Ishikawa (cell line): ENCODE data around the gene NLRP5.

ENCODE experiments used
- CEBPB ChIP-seq: IDR thresholded peaks from 2 replicates; pipeline ENCODE4 v1.6.1; 2012
- CREB1 ChIP-seq: IDR thresholded peaks from 2 replicates; pipeline ENCODE4 v1.6.1; 2012; ENCODE audit warnings: low read depth
- EGR1 ChIP-seq: IDR thresholded peaks from 2 replicates; pipeline ENCODE4 v1.6.1; 2012
- EP300 ChIP-seq: IDR thresholded peaks from 2 replicates; pipeline ENCODE4 v1.6.1; 2012; ENCODE audit warnings: borderline replicate concordance
- FOXM1 ChIP-seq: IDR thresholded peaks from 2 replicates; pipeline ENCODE4 v1.6.1; 2012; ENCODE audit warnings: low read depth, borderline replicate concordance
- MAX ChIP-seq: IDR thresholded peaks from 2 replicates; pipeline ENCODE4 v1.6.1; 2012
- NFIC ChIP-seq: IDR thresholded peaks from 2 replicates; pipeline ENCODE4 v1.6.1; 2012
- RAD21 ChIP-seq: IDR thresholded peaks from 2 replicates; pipeline ENCODE4 v1.6.1; 2012; ENCODE audit warnings: low read depth
- REST ChIP-seq: IDR thresholded peaks from 2 replicates; pipeline ENCODE4 v1.6.1; 2012; ENCODE audit warnings: low read depth, mild to moderate bottlenecking
- TAF1 ChIP-seq: IDR thresholded peaks from 2 replicates; pipeline ENCODE4 v1.6.1; 2012; ENCODE audit warnings: low read depth, mild to moderate bottlenecking
- TCF12 ChIP-seq: IDR thresholded peaks from 2 replicates; pipeline ENCODE4 v1.6.1; 2012; ENCODE audit warnings: low read depth
- TEAD4 ChIP-seq: IDR thresholded peaks from 2 replicates; pipeline ENCODE4 v1.6.1; 2012
- USF1 ChIP-seq: IDR thresholded peaks from 2 replicates; pipeline ENCODE4 v1.6.1; 2012
- YY1 ChIP-seq: IDR thresholded peaks from 2 replicates; pipeline ENCODE4 v1.6.1; 2012; ENCODE audit warnings: low read depth
- ZBTB7A ChIP-seq: IDR thresholded peaks from 2 replicates; pipeline ENCODE4 v1.6.1; 2012; ENCODE audit warnings: low read depth

Gene NLRP5

GRCh38 chr19:56083668-56084067 lies 97.1 kb downstream of the NLRP5 start:
- TF ChIP-seq FOXM1, result no peak
- TF ChIP-seq REST, result peak; percentile 72
- TF ChIP-seq CEBPB, result no peak

- TF ChIP-seq RAD21, result no peak
- TF ChIP-seq TEAD4, result no peak
- TF ChIP-seq TAF1, result no peak
- no peak for TF ChIP-seq FOXM1
- no peak for TF ChIP-seq CREB1
- TF ChIP-seq EP300, result no peak
- no peak for TF ChIP-seq MAX
- TF ChIP-seq CEBPB, result no peak
- no peak for TF ChIP-seq YY1
- TF ChIP-seq ZBTB7A, result no peak
- TF ChIP-seq TCF12, result no peak
- no peak for TF ChIP-seq NFIC
- TF ChIP-seq REST, result no peak
Observed at GRCh38 chr19:56084835-56085536, 98.4 kb downstream of the NLRP5 start.

GRCh38 chr19:56085571-56086275 lies 99.1 kb downstream of the NLRP5 start:
- TF ChIP-seq RAD21 (no peak), EP300 (no peak), NFIC (no peak), CREB1 (no peak), REST (no peak), ZBTB7A (no peak), CEBPB (no peak), FOXM1 (no peak), TEAD4 (no peak), TAF1 (no peak), USF1 (no peak), TCF12 (no peak), YY1 (no peak), EGR1 (no peak), MAX (no peak)

- no peak for TF ChIP-seq USF1
- TF ChIP-seq TEAD4, result no peak
- TF ChIP-seq NFIC, result no peak
- no peak for TF ChIP-seq TAF1
- no peak for TF ChIP-seq ZBTB7A
- TF ChIP-seq CEBPB, result no peak
- TF ChIP-seq REST, result no peak
- no peak for TF ChIP-seq CREB1
- no peak for TF ChIP-seq YY1
- TF ChIP-seq RAD21, result no peak
- TF ChIP-seq EP300, result no peak
Observed at GRCh38 chr19:56086671-56087430, 100.3 kb downstream of the NLRP5 start.
